Neural cell (in vitro differentiated cells): ENCODE data around the gene IGF2BP2. TPM values are rescaled to one million over a fixed set of nuclear protein-coding genes. Genes with fewer than 3 reads are reported as not detected.

Experiments
- H2AFZ ChIP-seq: fragments of 200-600, 300-800 bp; sonication (generic), shearing (Covaris generic); 2 replicates; pipeline ENCODE4 v1.6.0; 2014; ENCODE audit warnings: low read depth, mild to moderate bottlenecking, antibody characterized with exemption, low read length, moderate library complexity
- H3F3A ChIP-seq: fragments of 200-600 bp; shearing (Covaris generic); 2 replicates; pipeline ENCODE4 v1.6.1; 2016; ENCODE audit warnings: mild to moderate bottlenecking, moderate library complexity, mixed read lengths, antibody characterized with exemption, low read length; ENCODE audit not compliant: insufficient read depth, poor library complexity, severe bottlenecking
- H3K27ac ChIP-seq: fragments of 200-600, 300-800 bp; sonication (generic), shearing (Covaris generic); 2 replicates; pipeline ENCODE4 v1.5.1; 2014; ENCODE audit warnings: mild to moderate bottlenecking, low read length, moderate library complexity
- H3K27me3 ChIP-seq: fragments of 300-800, 200-600 bp; sonication (generic), shearing (Covaris generic); 2 replicates; pipeline ENCODE4 v1.6.0; 2014; ENCODE audit warnings: mild to moderate bottlenecking, low read depth, low read length, moderate library complexity; ENCODE audit not compliant: insufficient read depth
- H3K36me3 ChIP-seq: fragments of 300-800, 200-600 bp; sonication (generic), shearing (Covaris generic); 2 replicates; pipeline ENCODE4 v1.5.1; 2014; ENCODE audit warnings: mild to moderate bottlenecking, antibody characterized with exemption, low read length, moderate library complexity; ENCODE audit not compliant: insufficient read depth
- H3K4me2 ChIP-seq: fragments of 300-800, 200-600 bp; sonication (generic), shearing (Covaris generic); 2 replicates; pipeline ENCODE4 v1.6.0; 2014; ENCODE audit warnings: mild to moderate bottlenecking, low read length
- H3K4me3 ChIP-seq: fragments of 300-800, 200-600 bp; sonication (generic), shearing (Covaris generic); 2 replicates; pipeline ENCODE4 v1.5.1; 2014; ENCODE audit warnings: mild to moderate bottlenecking, low read length, moderate library complexity
- H3K79me2 ChIP-seq: fragments of 200-600 bp; shearing (Covaris generic); replicated peaks from 2 replicates; pipeline ENCODE4 v1.6.0; 2014; ENCODE audit warnings: mild to moderate bottlenecking, low read length, moderate library complexity; ENCODE audit not compliant: insufficient read depth
- H3K9ac ChIP-seq: fragments of 300-800, 200-600 bp; sonication (generic), shearing (Covaris generic); 2 replicates; pipeline ENCODE4 v1.6.1; 2016; ENCODE audit warnings: mild to moderate bottlenecking, low read length, mixed read lengths
- H3K9me2 ChIP-seq: fragments of 200-600 bp; shearing (Covaris generic); 2 replicates; pipeline ENCODE4 v1.6.1; 2016; ENCODE audit warnings: mild to moderate bottlenecking, low read length, mixed read lengths; ENCODE audit not compliant: insufficient read depth
- H3K9me3 ChIP-seq: fragments of 200-600, 300-800 bp; sonication (generic), shearing (Covaris generic); 2 replicates; pipeline ENCODE4 v1.6.1; 2016; ENCODE audit warnings: mild to moderate bottlenecking, mixed run types, low read length, moderate library complexity, mixed read lengths
- H4K20me1 ChIP-seq: fragments of 200-600 bp; shearing (Covaris generic); 2 replicates; pipeline ENCODE4 v1.6.1; 2016; ENCODE audit warnings: mild to moderate bottlenecking, mixed run types; ENCODE audit not compliant: insufficient read depth
- EP300 ChIP-seq: fragments of 450-650 bp; conservative IDR thresholded peaks from 2 replicates; pipeline ENCODE4 v1.6.1; 2014; ENCODE audit warnings: antibody characterized with exemption, mild to moderate bottlenecking, moderate library complexity; ENCODE audit not compliant: poor library complexity, severe bottlenecking
- EZH2 ChIP-seq: fragments of 200-600, 300-800 bp; shearing (Covaris generic), sonication (generic); IDR thresholded peaks from 2 replicates; pipeline ENCODE4 v1.6.1; 2014; ENCODE audit warnings: antibody characterized with exemption, low read length, borderline replicate concordance, mild to moderate bottlenecking; ENCODE audit not compliant: insufficient read depth, poor library complexity, severe bottlenecking
- MXI1 ChIP-seq: fragments of 450-650 bp; conservative IDR thresholded peaks from 2 replicates; pipeline ENCODE4 v1.6.1; 2014; ENCODE audit warnings: antibody characterized with exemption, mild to moderate bottlenecking; ENCODE audit not compliant: poor library complexity, severe bottlenecking
- POLR2AphosphoS5 ChIP-seq: IDR thresholded peaks from 2 replicates; pipeline ENCODE4 v1.6.1; 2012
- RAD21 ChIP-seq: fragments of 450-650 bp; conservative IDR thresholded peaks from 2 replicates; pipeline ENCODE4 v1.6.1; 2014; ENCODE audit warnings: antibody characterized with exemption, mild to moderate bottlenecking, moderate library complexity
- REST ChIP-seq: IDR thresholded peaks from 2 replicates; pipeline ENCODE4 v1.6.1; 2012; ENCODE audit warnings: borderline replicate concordance
- SMC3 ChIP-seq: fragments of 450-650 bp; conservative IDR thresholded peaks from 2 replicates; pipeline ENCODE4 v1.6.1; 2014; ENCODE audit warnings: antibody characterized with exemption, mild to moderate bottlenecking, moderate library complexity; ENCODE audit not compliant: poor library complexity
- TAF1 ChIP-seq: IDR thresholded peaks from 2 replicates; pipeline ENCODE4 v1.6.1; 2012; ENCODE audit warnings: low read depth
- polyA plus RNA-seq: library from polyadenylated mRNA; depleted of rRNA; stranded (reverse); fragments of >200 nt; gene quantifications from 2 replicates; pipeline ENCODE4 v1.2.3, GENCODE V29; 2014
- TF ChIP-seq, protein P1 (sequence below): fragments of 450-650 bp; IDR thresholded peaks from 2 replicates; pipeline ENCODE4 v1.5.1; 2014; ENCODE audit warnings: antibody characterized with exemption, mild to moderate bottlenecking, moderate library complexity; ENCODE audit not compliant: poor library complexity, severe bottlenecking

IGF2BP2 gene
- polyA plus RNA-seq, 1 donor from 2014 or later, result 46.6 TPM

- H3K9me3 ChIP-seq, result no peaks in the 10 kb centered on the region
- H3K4me2 ChIP-seq, result no peak overlapping the region
- H3K4me3 ChIP-seq, result no peak overlapping the region
- H3K9ac ChIP-seq, result no peak overlapping the region
- no peak overlapping the region for H2AFZ ChIP-seq
- no peak overlapping the region for H3K27ac ChIP-seq
- TF ChIP-seq, protein P1, sequence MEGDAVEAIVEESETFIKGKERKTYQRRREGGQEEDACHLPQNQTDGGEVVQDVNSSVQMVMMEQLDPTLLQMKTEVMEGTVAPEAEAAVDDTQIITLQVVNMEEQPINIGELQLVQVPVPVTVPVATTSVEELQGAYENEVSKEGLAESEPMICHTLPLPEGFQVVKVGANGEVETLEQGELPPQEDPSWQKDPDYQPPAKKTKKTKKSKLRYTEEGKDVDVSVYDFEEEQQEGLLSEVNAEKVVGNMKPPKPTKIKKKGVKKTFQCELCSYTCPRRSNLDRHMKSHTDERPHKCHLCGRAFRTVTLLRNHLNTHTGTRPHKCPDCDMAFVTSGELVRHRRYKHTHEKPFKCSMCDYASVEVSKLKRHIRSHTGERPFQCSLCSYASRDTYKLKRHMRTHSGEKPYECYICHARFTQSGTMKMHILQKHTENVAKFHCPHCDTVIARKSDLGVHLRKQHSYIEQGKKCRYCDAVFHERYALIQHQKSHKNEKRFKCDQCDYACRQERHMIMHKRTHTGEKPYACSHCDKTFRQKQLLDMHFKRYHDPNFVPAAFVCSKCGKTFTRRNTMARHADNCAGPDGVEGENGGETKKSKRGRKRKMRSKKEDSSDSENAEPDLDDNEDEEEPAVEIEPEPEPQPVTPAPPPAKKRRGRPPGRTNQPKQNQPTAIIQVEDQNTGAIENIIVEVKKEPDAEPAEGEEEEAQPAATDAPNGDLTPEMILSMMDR, result no peak
- TF ChIP-seq MXI1 (no peak), REST (no peak), EZH2 (no peak), POLR2AphosphoS5 (no peak), EP300 (no peak), RAD21 (no peak), SMC3 (no peak), TAF1 (no peak)
- no peaks in the 10 kb centered on the region for H3K36me3 ChIP-seq
- peaks cover 100% of the 10 kb centered on the region for H3K79me2 ChIP-seq
- H4K20me1 ChIP-seq, result peaks cover 32% of the 10 kb centered on the region
- no peaks in the 10 kb centered on the region for H3F3A ChIP-seq
- H3K9me2 ChIP-seq, result no peaks in the 10 kb centered on the region
- no peaks in the 10 kb centered on the region for H3K27me3 ChIP-seq
Observed at GRCh38 chr3:185779461-185779860, 45.4 kb downstream of the IGF2BP2 start.

DNA sequence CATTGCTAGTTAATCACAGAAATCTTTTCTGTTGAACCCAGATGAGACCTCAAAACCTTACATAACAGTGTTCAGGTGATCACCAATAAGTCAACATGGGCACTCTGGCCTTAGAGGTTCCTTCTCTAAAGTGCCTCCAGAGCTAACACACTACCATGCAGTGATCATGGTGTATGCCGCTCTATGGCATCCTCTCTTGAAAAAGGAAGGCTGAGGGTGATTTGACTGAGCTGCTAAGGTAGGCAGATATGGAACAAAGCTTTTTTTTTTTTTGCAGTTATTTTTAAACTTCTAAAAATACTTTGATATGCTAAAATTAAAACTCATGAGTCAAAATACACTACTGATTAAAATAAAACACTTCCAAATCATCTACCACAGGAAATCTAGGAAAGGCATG, 46.0 kb downstream of the IGF2BP2 start:
- peaks cover 97% of the 10 kb centered on the region for H3K79me2 ChIP-seq
- H3K9me2 ChIP-seq, result no peaks in the 10 kb centered on the region

More for the DNA sequence above, 46.0 kb downstream of the IGF2BP2 start:
- no peak for TF ChIP-seq POLR2AphosphoS5
- no peak for TF ChIP-seq EP300
- TF ChIP-seq MXI1, result no peak
- TF ChIP-seq, protein P1, result no peak
- no peak for TF ChIP-seq EZH2
- TF ChIP-seq RAD21, result no peak
- no peak for TF ChIP-seq SMC3
- no peak for TF ChIP-seq TAF1
- TF ChIP-seq REST, result no peak
- Histone ChIP-seq H3K9ac (no peak overlapping the region), H2AFZ (no peak overlapping the region), H3K27me3 (no peaks in the 10 kb centered on the region), H3K9me3 (no peaks in the 10 kb centered on the region), H4K20me1 (peaks cover 35% of the 10 kb centered on the region), H3K4me3 (no peak overlapping the region), H3F3A (no peaks in the 10 kb centered on the region), H3K27ac (no peak overlapping the region), H3K36me3 (no peaks in the 10 kb centered on the region), H3K4me2 (no peak overlapping the region)
